Progenitor cell of endocrine pancreas (in vitro differentiated cells): ENCODE data around the gene NPY5R. TPM values are rescaled to one million over a fixed set of nuclear protein-coding genes. Genes with fewer than 3 reads are reported as not detected.

ENCODE experiments used
- DNase-seq: peaks from one replicate; pipeline ENCODE4 v3.0.0; 2021; ENCODE audit warnings: low spot score; ENCODE audit not compliant: unreplicated experiment
- H3K27ac Mint-ChIP-seq: 2 replicates; pipeline ENCODE4 v1.8.0; 2021; ENCODE audit warnings: mild to moderate bottlenecking, moderate library complexity, mixed read lengths
- H3K27me3 Mint-ChIP-seq: 2 replicates; pipeline ENCODE4 v1.8.0; 2021; ENCODE audit warnings: mixed read lengths
- H3K36me3 Mint-ChIP-seq: 2 replicates; pipeline ENCODE4 v1.8.0; 2022; ENCODE audit warnings: mixed read lengths; ENCODE audit not compliant: insufficient read depth
- H3K4me1 Mint-ChIP-seq: 2 replicates; pipeline ENCODE4 v1.8.0; 2021; ENCODE audit warnings: low read depth, mixed read lengths
- H3K4me3 Mint-ChIP-seq: 2 replicates; pipeline ENCODE4 v1.8.0; 2021; ENCODE audit warnings: low read depth, mild to moderate bottlenecking, moderate library complexity, mixed read lengths
- H3K9me3 Mint-ChIP-seq: 2 replicates; pipeline ENCODE4 v1.8.0; 2021; ENCODE audit warnings: low read depth, mixed read lengths
- total RNA-seq: library from RNA; stranded (reverse); gene quantifications from 2 replicates; pipeline ENCODE4 v1.2.1, GENCODE V29; 2021
- TF ChIP-seq, protein P1 (sequence below): fragments of 200-600 bp; sonication (generic); IDR thresholded peaks from one replicate; pipeline ENCODE4 v1.5.0; 2021; ENCODE audit warnings: antibody characterized with exemption, mild to moderate bottlenecking; ENCODE audit not compliant: unreplicated experiment

The NPY5R gene
- total RNA-seq, 1 donor from 2014 or later = 1.1 TPM

DNA sequence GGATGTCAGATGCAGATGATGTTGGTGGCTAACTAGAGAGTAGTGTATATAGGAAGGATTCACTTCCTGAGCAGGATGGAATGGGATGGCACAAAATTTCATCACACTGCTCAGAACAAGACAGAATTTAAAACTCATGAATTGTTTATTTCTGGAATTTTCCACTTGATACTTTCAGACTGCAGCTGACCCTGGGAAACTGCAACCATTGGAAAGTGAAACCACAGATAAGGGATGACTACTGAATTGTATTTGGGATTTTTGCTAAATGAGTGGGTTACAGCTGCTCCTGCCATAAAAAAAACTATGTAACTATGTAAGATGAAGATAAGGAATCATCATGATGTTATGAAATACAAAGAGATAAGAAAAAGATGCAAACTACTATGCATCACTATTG, 51.4 kb downstream of the NPY5R start:
- Mint-ChIP-seq H3K4me1 (peaks cover 3% of the 10 kb centered on the region), H3K27ac (no peak overlapping the region), H3K36me3 (no peaks in the 10 kb centered on the region), H3K4me3 (no peak overlapping the region), H3K27me3 (no peaks in the 10 kb centered on the region), H3K9me3 (peaks cover 2% of the 10 kb centered on the region)
- TF ChIP-seq, protein P1, sequence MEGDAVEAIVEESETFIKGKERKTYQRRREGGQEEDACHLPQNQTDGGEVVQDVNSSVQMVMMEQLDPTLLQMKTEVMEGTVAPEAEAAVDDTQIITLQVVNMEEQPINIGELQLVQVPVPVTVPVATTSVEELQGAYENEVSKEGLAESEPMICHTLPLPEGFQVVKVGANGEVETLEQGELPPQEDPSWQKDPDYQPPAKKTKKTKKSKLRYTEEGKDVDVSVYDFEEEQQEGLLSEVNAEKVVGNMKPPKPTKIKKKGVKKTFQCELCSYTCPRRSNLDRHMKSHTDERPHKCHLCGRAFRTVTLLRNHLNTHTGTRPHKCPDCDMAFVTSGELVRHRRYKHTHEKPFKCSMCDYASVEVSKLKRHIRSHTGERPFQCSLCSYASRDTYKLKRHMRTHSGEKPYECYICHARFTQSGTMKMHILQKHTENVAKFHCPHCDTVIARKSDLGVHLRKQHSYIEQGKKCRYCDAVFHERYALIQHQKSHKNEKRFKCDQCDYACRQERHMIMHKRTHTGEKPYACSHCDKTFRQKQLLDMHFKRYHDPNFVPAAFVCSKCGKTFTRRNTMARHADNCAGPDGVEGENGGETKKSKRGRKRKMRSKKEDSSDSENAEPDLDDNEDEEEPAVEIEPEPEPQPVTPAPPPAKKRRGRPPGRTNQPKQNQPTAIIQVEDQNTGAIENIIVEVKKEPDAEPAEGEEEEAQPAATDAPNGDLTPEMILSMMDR = no peak
- DNase-seq = no peak

DNA sequence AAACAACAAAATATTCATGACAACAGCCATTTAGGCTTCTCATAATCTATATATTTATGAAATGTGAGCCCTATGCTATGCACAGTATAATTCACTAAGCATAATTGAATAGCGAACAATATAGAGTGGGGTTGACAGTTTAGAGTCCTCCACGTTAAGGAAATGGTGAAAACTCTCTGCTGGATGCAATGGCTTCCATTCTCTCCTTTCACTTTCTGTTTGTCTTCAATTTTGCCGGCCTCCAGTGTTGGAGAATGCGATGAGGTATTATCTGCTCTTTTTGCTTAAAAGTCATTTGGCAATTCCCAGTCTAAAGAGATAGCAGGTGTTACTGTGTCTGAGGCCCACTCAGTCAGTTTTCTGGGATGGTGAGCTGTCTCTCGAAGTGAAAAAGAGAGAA, 52.1 kb downstream of the NPY5R start:
- Mint-ChIP-seq H3K4me3 (no peak overlapping the region), H3K27me3 (no peaks in the 10 kb centered on the region), H3K27ac (no peak overlapping the region), H3K4me1 (peaks cover 4% of the 10 kb centered on the region), H3K36me3 (no peaks in the 10 kb centered on the region), H3K9me3 (peaks cover 2% of the 10 kb centered on the region)
- TF ChIP-seq, protein P1 = no peak
- DNase-seq = no peak

DNA sequence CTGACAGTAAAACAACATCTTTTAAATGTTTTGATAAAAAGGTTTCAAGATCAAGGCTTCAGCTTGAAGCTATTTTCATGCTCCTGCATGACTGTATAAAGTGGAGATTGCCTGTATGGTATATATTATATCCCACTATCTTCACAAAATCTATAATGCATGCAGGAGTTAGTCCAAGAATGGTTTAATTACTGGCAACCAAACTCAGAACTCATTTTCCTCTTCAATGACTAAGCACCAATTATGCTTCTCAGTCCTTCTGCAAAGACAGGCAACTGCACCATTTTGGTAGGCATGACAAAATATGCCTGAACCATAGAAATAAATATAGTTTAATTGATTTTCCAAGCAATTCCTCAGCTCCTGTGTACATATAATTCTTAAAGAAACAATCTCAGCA, 54.5 kb downstream of the NPY5R start:
- TF ChIP-seq, protein P1 = no peak
- H3K27me3 Mint-ChIP-seq = no peaks in the 10 kb centered on the region
- no peak overlapping the region for H3K27ac Mint-ChIP-seq
- no peak for DNase-seq
- peaks cover 2% of the 10 kb centered on the region for H3K9me3 Mint-ChIP-seq
- no peaks in the 10 kb centered on the region for H3K36me3 Mint-ChIP-seq
- H3K4me1 Mint-ChIP-seq = peaks cover 9% of the 10 kb centered on the region
- H3K4me3 Mint-ChIP-seq = no peak overlapping the region

DNA sequence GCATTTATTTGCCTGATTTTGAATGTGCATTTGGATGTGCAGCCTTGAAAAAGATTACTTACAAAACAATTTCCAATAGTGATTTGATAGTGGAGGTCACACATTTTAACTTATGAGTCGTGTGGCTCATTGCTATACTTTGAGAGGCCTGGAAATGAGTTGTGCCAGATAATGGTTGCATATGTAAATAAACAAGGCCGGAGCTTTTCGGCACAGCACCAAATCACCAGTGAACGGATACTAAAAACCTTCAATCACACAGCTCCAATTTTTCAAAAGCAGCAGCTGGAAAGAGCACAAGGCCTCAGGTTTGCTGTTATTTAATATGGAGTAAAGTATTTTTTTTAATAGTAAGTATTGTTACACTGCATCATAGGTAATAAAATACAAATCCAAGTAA, 57.2 kb downstream of the NPY5R start:
- H3K4me1 Mint-ChIP-seq = peaks cover 23% of the 10 kb centered on the region
- DNase-seq = no peak
- H3K27me3 Mint-ChIP-seq = no peaks in the 10 kb centered on the region
- H3K27ac Mint-ChIP-seq = no peak overlapping the region
- TF ChIP-seq, protein P1 = no peak
- H3K9me3 Mint-ChIP-seq = peaks cover 2% of the 10 kb centered on the region
- no peaks in the 10 kb centered on the region for H3K36me3 Mint-ChIP-seq
- no peak overlapping the region for H3K4me3 Mint-ChIP-seq

Other genes starting within 250 kb of the NPY5R start
- 28.1 and 30.6 TPM in 2 replicates for gene NAF1, start 177.0 kb upstream of the NPY5R start, total RNA-seq
- 12.9 and 13.7 TPM in 2 replicates for gene NPY1R, start 11.3 kb upstream of the NPY5R start, total RNA-seq
- gene TKTL2, start 129.9 kb downstream of the NPY5R start, total RNA-seq = not detected in 2 replicates
- gene TMA16, start 150.8 kb downstream of the NPY5R start, total RNA-seq = 22.2 and 27.1 TPM in 2 replicates